Measurements from ENCODE around the gene PCNT.
"Not testable (repeated sequence)": the region's sequence is repeated elsewhere in the genome, so short reads cannot be mapped to it uniquely, and the experiment has no call there.

The PCNT gene

DNA sequence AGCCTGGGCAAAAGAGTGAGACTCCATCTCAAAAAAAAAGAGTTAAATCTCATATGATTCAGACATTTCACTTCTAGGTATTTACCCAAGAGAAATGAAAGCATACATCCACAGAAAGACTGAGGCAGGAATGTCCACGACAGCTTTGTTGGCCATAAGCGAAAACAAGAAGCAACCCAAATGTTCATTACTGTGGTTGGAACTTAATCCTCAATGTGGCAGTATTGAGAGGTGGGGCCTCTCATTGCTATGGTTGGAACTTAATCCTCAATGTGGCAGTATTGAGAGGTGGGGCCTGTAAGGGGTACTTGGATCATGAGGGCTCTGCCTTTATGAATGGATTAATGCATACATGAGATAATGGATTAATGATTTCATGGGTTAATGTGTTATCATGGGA, 15.5 kb upstream of the PCNT start:
- Mint-ChIP-seq H3K27ac (no peak overlapping the region), H3K36me3 (ENCODE audit: low read depth) (peaks cover 40% of the 10 kb centered on the region), H3K9me3 (no peaks in the 10 kb centered on the region), H3K4me1 (no peaks in the 10 kb centered on the region), H3K27me3 (ENCODE audit: low read depth) (no peaks in the 10 kb centered on the region), H3K4me3 (no peak overlapping the region)
- TF ChIP-seq, protein P1, sequence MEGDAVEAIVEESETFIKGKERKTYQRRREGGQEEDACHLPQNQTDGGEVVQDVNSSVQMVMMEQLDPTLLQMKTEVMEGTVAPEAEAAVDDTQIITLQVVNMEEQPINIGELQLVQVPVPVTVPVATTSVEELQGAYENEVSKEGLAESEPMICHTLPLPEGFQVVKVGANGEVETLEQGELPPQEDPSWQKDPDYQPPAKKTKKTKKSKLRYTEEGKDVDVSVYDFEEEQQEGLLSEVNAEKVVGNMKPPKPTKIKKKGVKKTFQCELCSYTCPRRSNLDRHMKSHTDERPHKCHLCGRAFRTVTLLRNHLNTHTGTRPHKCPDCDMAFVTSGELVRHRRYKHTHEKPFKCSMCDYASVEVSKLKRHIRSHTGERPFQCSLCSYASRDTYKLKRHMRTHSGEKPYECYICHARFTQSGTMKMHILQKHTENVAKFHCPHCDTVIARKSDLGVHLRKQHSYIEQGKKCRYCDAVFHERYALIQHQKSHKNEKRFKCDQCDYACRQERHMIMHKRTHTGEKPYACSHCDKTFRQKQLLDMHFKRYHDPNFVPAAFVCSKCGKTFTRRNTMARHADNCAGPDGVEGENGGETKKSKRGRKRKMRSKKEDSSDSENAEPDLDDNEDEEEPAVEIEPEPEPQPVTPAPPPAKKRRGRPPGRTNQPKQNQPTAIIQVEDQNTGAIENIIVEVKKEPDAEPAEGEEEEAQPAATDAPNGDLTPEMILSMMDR (IDR thresholded peaks at IDR 0.05; ENCODE audit: unreplicated experiment in 3 of 3): no peak

DNA sequence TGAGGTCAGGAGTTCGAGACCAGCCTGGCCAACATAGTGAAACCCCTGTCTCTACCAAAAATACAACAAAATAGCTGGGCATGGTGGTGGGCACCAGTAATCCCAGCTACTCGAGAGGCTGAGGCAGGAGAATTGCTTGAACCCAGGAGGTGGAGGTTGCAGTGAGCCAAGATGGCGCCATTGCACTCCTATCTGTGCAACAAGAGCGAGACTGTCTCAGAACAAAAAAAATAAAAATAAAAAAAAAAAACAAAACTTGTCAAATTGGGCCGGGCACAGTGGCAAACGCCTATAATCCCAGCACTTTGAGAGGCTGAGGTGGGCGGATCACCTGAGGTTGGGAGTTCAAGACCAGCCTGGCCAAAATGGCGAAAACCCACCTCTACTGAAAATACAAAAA, 13.7 kb upstream of the PCNT start:
- H3K36me3 Mint-ChIP-seq (ENCODE audit: low read depth): peaks cover 35% of the 10 kb centered on the region
- H3K4me3 Mint-ChIP-seq; H3K9me3 Mint-ChIP-seq; H3K27me3 Mint-ChIP-seq (ENCODE audit: low read depth); H3K4me1 Mint-ChIP-seq; H3K27ac Mint-ChIP-seq: not testable (repeated sequence)

- peaks cover 31% of the 10 kb centered on the region for H3K36me3 Mint-ChIP-seq (ENCODE audit: low read depth)
- no peaks in the 10 kb centered on the region for H3K4me1 Mint-ChIP-seq
- TF ChIP-seq, protein P1 (IDR thresholded peaks at IDR 0.05; ENCODE audit: unreplicated experiment in 3 of 3): no peak
- H3K27ac Mint-ChIP-seq: no peak overlapping the region
- no peaks in the 10 kb centered on the region for H3K27me3 Mint-ChIP-seq (ENCODE audit: low read depth)
- H3K9me3 Mint-ChIP-seq: no peaks in the 10 kb centered on the region
- no peak overlapping the region for H3K4me3 Mint-ChIP-seq
Observed at GRCh38 chr21:46311568-46311967, 12.4 kb upstream of the PCNT start.

DNA sequence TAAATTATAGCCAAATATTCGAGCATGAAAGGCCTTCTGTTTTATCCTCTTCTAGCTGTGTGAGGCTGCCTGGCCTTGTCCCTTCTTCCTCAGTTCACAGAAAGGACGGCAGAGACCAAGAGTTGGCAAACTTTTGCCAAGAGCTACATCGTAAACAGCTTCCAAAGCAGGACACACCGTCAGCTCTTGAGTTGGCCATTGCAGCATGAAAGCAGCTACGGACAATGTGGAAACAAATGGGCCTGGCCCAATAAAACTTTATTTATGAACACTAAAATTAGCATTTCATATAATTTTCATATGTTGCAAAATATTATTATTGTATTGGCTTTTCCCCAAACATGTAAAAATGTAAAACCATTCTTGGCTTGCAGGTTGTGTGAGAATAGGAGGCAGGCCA, 11.0 kb upstream of the PCNT start:
- Mint-ChIP-seq H3K27ac (no peak overlapping the region), H3K36me3 (ENCODE audit: low read depth) (peaks cover 23% of the 10 kb centered on the region), H3K9me3 (no peaks in the 10 kb centered on the region), H3K27me3 (ENCODE audit: low read depth) (no peaks in the 10 kb centered on the region), H3K4me1 (no peaks in the 10 kb centered on the region), H3K4me3 (no peak overlapping the region)
- TF ChIP-seq, protein P1 (IDR thresholded peaks at IDR 0.05; ENCODE audit: unreplicated experiment in 3 of 3): no peak

DNA sequence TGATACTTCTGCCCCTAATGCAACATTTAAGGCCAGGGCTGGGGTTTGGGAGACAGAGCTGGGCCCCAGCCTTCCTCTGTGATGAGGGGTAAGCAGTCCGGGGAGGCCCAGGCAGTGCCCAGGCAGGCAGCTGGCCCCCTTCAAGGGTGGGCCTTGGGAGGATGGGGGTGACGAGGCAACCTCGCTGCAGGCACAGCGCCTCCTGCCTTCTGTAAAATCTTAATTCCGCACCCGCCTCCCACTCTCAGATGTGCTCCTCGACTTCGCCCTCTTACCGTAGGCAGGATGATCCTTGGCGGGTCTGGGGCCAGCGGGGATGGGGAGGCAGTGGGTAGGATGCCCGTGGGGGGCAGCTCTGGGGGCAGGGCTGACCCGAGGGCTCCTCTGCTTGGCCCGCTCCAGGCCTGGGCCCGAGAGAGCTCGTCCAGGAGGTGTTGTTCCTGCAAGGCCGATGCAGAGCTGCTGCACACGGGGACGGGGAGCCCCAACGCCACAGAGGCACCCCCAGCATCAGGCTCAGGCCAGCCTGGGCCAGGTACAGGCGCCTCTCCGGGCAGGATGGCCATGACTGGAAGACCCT, 9.4 kb upstream of the PCNT start:
- TF ChIP-seq, protein P1 (IDR thresholded peaks at IDR 0.05; ENCODE audit: unreplicated experiment in 3 of 3): no peak
- peaks cover 18% of the 10 kb centered on the region for H3K36me3 Mint-ChIP-seq (ENCODE audit: low read depth)
- no peak overlapping the region for H3K4me3 Mint-ChIP-seq
- no peak overlapping the region for H3K27ac Mint-ChIP-seq
- no peaks in the 10 kb centered on the region for H3K4me1 Mint-ChIP-seq
- H3K9me3 Mint-ChIP-seq: no peaks in the 10 kb centered on the region
- no peaks in the 10 kb centered on the region for H3K27me3 Mint-ChIP-seq (ENCODE audit: low read depth)

- TF ChIP-seq, protein P1 (IDR thresholded peaks at IDR 0.05; ENCODE audit: unreplicated experiment in 3 of 3): no peak
- Mint-ChIP-seq H3K36me3 (ENCODE audit: low read depth) (peaks cover 15% of the 10 kb centered on the region), H3K4me1 (peaks cover 13% of the 10 kb centered on the region), H3K27ac (no peak overlapping the region), H3K4me3 (no peak overlapping the region), H3K27me3 (ENCODE audit: low read depth) (no peaks in the 10 kb centered on the region), H3K9me3 (no peaks in the 10 kb centered on the region)
Observed at GRCh38 chr21:46316708-46317324, 7.1 kb upstream of the PCNT start.
